Astrocyte (in vitro differentiated cells and primary cell): ENCODE measurements around the gene GNB1. TPM values are rescaled to one million over a fixed set of nuclear protein-coding genes. Genes with fewer than 3 reads are reported as not detected.

Experiments
- DNase-seq: peaks from one replicate; pipeline ENCODE4 v3.0.0-alpha.2; 2010; ENCODE audit warnings: low read depth
- FAIRE-seq: peaks from 2 replicates; lab custom pipeline; 2011; peaks lifted over from hg19 to GRCh38; lab: Jason Lieb, UNC
- H2AFZ ChIP-seq: 2 replicates; pipeline ENCODE4 v1.6.0; 2012; ENCODE audit warnings: low read depth, low read length, inconsistent platforms
- H3K27ac ChIP-seq: 2 replicates; pipeline ENCODE4 v1.5.1; 2011; ENCODE audit warnings: low read depth, low read length, inconsistent platforms
- H3K27me3 ChIP-seq: 2 replicates; pipeline ENCODE4 v1.6.0; 2011; ENCODE audit warnings: low read length, inconsistent platforms; ENCODE audit not compliant: insufficient read depth
- H3K36me3 ChIP-seq: 2 replicates; pipeline ENCODE4 v1.5.1; 2011; ENCODE audit warnings: low read length, inconsistent platforms; ENCODE audit not compliant: insufficient read depth
- H3K4me1 ChIP-seq: 2 replicates; pipeline ENCODE4 v1.5.1; 2011; ENCODE audit warnings: low read length, inconsistent platforms; ENCODE audit not compliant: insufficient read depth
- H3K4me2 ChIP-seq: 2 replicates; pipeline ENCODE4 v1.6.0; 2012; ENCODE audit warnings: low read length, inconsistent platforms
- H3K4me3 ChIP-seq: 2 replicates; pipeline ENCODE4 v1.5.1; 2011; ENCODE audit warnings: low read depth, mild to moderate bottlenecking, low read length, inconsistent platforms; ENCODE audit not compliant: insufficient read depth
- H3K79me2 ChIP-seq: 2 replicates; pipeline ENCODE4 v1.6.0; 2012; ENCODE audit warnings: mild to moderate bottlenecking, low read length, inconsistent platforms; ENCODE audit not compliant: insufficient read depth
- H3K9ac ChIP-seq: 2 replicates; pipeline ENCODE4 v1.6.0; 2012; ENCODE audit warnings: mild to moderate bottlenecking, low read length, inconsistent platforms
- H3K9me3 ChIP-seq: 2 replicates; pipeline ENCODE4 v1.5.1; 2012; ENCODE audit warnings: low read depth, mild to moderate bottlenecking, low read length, inconsistent platforms; ENCODE audit not compliant: insufficient read depth
- H4K20me1 ChIP-seq: 2 replicates; pipeline ENCODE4 v1.6.0; 2012; ENCODE audit warnings: low read length, inconsistent platforms; ENCODE audit not compliant: insufficient read depth
- H3K27ac Mint-ChIP-seq: one replicate; pipeline ENCODE4 v1.8.0; 2021; ENCODE audit warnings: mild to moderate bottlenecking, mixed read lengths; ENCODE audit not compliant: unreplicated experiment
- H3K27me3 Mint-ChIP-seq: one replicate; pipeline ENCODE4 v1.8.0; 2021; ENCODE audit warnings: low read depth, mixed read lengths; ENCODE audit not compliant: unreplicated experiment
- H3K36me3 Mint-ChIP-seq: one replicate; pipeline ENCODE4 v1.8.0; 2021; ENCODE audit warnings: low read depth, mixed read lengths; ENCODE audit not compliant: unreplicated experiment
- H3K4me1 Mint-ChIP-seq: one replicate; pipeline ENCODE4 v1.8.0; 2021; ENCODE audit warnings: low read depth, mixed read lengths; ENCODE audit not compliant: unreplicated experiment
- H3K4me3 Mint-ChIP-seq: one replicate; pipeline ENCODE4 v1.8.0; 2021; ENCODE audit warnings: mild to moderate bottlenecking, moderate library complexity, mixed read lengths; ENCODE audit not compliant: unreplicated experiment
- H3K9me3 Mint-ChIP-seq: one replicate; pipeline ENCODE4 v1.8.0; 2021; ENCODE audit warnings: mild to moderate bottlenecking, mixed read lengths; ENCODE audit not compliant: unreplicated experiment
- EZH2 ChIP-seq: IDR thresholded peaks from 2 replicates; pipeline ENCODE4 v1.6.1; 2012; ENCODE audit warnings: mild to moderate bottlenecking, low read length, inconsistent platforms; ENCODE audit not compliant: insufficient read depth
- total RNA-seq: library from RNA; stranded (reverse); gene quantifications from 2 replicates; pipeline ENCODE4 v1.2.1, GENCODE V29; 2021
- TF ChIP-seq, protein P1 (sequence below): IDR thresholded peaks from 2 replicates; pipeline ENCODE4 v1.5.1; 2011; ENCODE audit warnings: low read depth, mild to moderate bottlenecking, inconsistent platforms, low read length, moderate library complexity; ENCODE audit not compliant: insufficient read depth

The GNB1 gene
- total RNA-seq, 1 donor from 2014 or later, result 602 TPM

DNA sequence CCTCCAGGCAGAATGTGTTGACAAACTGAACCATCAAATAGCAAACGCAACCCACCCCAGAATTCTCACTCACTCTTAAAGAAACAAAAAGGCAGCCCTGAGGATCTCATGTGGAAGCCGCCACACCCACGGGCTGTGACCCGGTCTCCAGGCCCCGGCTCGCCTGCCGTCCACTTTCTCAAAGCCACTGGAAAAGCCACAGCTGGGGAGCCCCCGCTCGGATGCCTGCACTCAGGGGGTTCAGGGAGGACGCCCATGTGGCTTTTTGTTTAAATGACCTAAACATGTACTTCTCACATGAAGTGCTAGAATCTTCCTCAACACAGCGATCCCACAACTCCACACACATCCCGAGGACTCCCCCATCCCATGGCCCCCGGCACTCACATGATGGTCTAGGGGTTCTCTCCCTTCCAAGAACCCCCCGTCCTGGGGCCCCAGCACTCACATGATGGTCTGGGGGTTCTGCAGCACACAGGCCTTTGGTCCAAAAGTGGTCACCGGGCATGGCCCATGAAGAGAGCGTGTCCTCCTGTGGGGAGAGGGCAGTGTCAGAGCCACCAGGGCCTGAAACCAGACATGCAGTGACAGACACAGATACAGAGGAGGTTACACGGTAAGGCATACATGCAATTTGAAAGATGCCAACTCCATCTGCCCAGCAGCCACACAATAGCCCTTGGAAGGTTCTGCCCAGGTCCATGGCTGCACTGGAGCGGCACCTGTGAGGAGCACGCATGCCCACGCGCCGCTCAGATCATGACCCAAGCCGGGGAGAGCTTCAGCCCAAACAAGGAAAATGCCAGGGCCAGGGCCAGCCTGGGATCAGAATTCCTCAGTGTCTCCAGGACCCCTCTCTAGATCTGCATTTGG lies 129.1 kb downstream of the GNB1 start:
- no peaks in the 10 kb centered on the region for H3K27me3 Mint-ChIP-seq
- H3K4me1 Mint-ChIP-seq, result no peaks in the 10 kb centered on the region
- no peak overlapping the region for H3K27ac ChIP-seq
- H3K9me3 ChIP-seq, result no peaks in the 10 kb centered on the region
- no peaks in the 10 kb centered on the region for H3K4me1 ChIP-seq
- H3K36me3 ChIP-seq, result peaks cover 3% of the 10 kb centered on the region
- no peaks in the 10 kb centered on the region for H3K9me3 Mint-ChIP-seq
- H3K27ac Mint-ChIP-seq, result no peak overlapping the region
- no peak overlapping the region for H3K4me3 ChIP-seq
- H3K9ac ChIP-seq, result no peak overlapping the region
- no peak overlapping the region for H2AFZ ChIP-seq
- peaks cover 16% of the 10 kb centered on the region for H3K36me3 Mint-ChIP-seq
- H3K4me2 ChIP-seq, result no peak overlapping the region
- no peak for TF ChIP-seq EZH2
- TF ChIP-seq, protein P1, sequence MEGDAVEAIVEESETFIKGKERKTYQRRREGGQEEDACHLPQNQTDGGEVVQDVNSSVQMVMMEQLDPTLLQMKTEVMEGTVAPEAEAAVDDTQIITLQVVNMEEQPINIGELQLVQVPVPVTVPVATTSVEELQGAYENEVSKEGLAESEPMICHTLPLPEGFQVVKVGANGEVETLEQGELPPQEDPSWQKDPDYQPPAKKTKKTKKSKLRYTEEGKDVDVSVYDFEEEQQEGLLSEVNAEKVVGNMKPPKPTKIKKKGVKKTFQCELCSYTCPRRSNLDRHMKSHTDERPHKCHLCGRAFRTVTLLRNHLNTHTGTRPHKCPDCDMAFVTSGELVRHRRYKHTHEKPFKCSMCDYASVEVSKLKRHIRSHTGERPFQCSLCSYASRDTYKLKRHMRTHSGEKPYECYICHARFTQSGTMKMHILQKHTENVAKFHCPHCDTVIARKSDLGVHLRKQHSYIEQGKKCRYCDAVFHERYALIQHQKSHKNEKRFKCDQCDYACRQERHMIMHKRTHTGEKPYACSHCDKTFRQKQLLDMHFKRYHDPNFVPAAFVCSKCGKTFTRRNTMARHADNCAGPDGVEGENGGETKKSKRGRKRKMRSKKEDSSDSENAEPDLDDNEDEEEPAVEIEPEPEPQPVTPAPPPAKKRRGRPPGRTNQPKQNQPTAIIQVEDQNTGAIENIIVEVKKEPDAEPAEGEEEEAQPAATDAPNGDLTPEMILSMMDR, result no peak
- peak overlapping the region; percentile 45 for H3K4me3 Mint-ChIP-seq
- no peaks in the 10 kb centered on the region for H3K27me3 ChIP-seq
- peaks cover 47% of the 10 kb centered on the region for H4K20me1 ChIP-seq
- H3K79me2 ChIP-seq, result peaks cover 71% of the 10 kb centered on the region
- FAIRE-seq (no peak), DNase-seq (no peak)

DNA sequence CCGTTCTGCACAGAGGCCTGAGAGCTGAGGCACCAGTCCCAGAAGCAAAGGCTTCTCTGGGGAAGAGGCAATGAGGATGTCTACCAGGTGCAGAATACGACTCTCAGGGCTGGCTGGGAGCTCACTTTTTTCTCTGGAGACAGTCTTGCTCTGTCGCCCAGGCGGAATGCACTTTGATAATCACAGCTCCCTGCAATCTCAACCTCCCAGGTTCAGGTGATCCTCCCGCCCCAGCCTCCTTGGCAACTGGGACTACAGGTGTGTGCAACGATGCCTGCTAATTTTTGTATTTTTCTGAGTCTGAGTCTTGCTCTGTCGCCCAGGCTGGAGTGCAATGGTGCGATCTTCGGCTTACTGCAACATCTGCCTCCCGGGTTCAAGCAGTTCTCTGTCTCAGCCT lies 130.2 kb downstream of the GNB1 start:
- H3K36me3 ChIP-seq, result peaks cover 7% of the 10 kb centered on the region
- H2AFZ ChIP-seq, result no peak overlapping the region
- Mint-ChIP-seq H3K36me3 (peaks cover 16% of the 10 kb centered on the region), H3K27me3 (no peaks in the 10 kb centered on the region), H3K9me3 (no peaks in the 10 kb centered on the region), H3K4me3 (no peak overlapping the region), H3K4me1 (no peaks in the 10 kb centered on the region), H3K27ac (peak overlapping the region; percentile 81)
- TF ChIP-seq EZH2, result no peak
- TF ChIP-seq, protein P1, result no peak
- FAIRE-seq (no peak), DNase-seq (no peak)
- H3K4me2 ChIP-seq, result no peak overlapping the region
- peaks cover 40% of the 10 kb centered on the region for H4K20me1 ChIP-seq
- no peak overlapping the region for H3K27ac ChIP-seq
- H3K4me1 ChIP-seq, result no peaks in the 10 kb centered on the region
- H3K27me3 ChIP-seq, result no peaks in the 10 kb centered on the region
- no peak overlapping the region for H3K9ac ChIP-seq
- H3K4me3 ChIP-seq, result no peak overlapping the region
- peaks cover 61% of the 10 kb centered on the region for H3K79me2 ChIP-seq
- no peaks in the 10 kb centered on the region for H3K9me3 ChIP-seq

DNA sequence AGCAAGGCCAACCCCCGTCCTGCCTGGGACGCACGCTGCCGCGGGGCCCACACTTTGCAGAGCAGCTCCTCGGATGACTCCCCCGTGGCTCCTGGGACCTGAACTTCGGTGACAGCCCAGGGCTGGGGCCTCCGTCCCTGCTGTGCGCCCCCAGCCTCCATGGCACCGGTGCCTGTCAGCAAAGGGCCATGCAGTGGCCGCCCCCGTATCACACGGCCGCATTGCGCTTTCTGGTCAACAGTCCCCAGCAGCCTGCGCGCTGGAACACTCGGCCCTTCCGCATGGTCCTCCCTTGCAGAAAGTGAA lies 130.6 kb downstream of the GNB1 start:
- Mint-ChIP-seq H3K27me3 (no peaks in the 10 kb centered on the region), H3K4me3 (no peak overlapping the region), H3K9me3 (no peaks in the 10 kb centered on the region), H3K36me3 (peaks cover 16% of the 10 kb centered on the region), H3K27ac (no peak overlapping the region), H3K4me1 (no peaks in the 10 kb centered on the region)
- no peak overlapping the region for H2AFZ ChIP-seq
- DNase-seq (no peak), FAIRE-seq (no peak)
- no peaks in the 10 kb centered on the region for H3K27me3 ChIP-seq
- no peak overlapping the region for H3K4me2 ChIP-seq
- no peaks in the 10 kb centered on the region for H3K4me1 ChIP-seq
- H4K20me1 ChIP-seq, result peaks cover 37% of the 10 kb centered on the region
- H3K9me3 ChIP-seq, result no peaks in the 10 kb centered on the region
- peaks cover 7% of the 10 kb centered on the region for H3K36me3 ChIP-seq
- no peak overlapping the region for H3K4me3 ChIP-seq
- H3K9ac ChIP-seq, result no peak overlapping the region
- peaks cover 57% of the 10 kb centered on the region for H3K79me2 ChIP-seq
- H3K27ac ChIP-seq, result no peak overlapping the region
- TF ChIP-seq EZH2, result no peak
- TF ChIP-seq, protein P1, result no peak
